Measurements from ENCODE around the gene ABHD17B. TPM values are rescaled to one million over a fixed set of nuclear protein-coding genes. Genes with fewer than 3 reads are reported as not detected.

The ABHD17B gene
- total RNA-seq (2022; extraction: Qiagen RNA extraction), result 15.4 to 16.5 TPM (median 15.9 TPM) in 5 replicates

DNA sequence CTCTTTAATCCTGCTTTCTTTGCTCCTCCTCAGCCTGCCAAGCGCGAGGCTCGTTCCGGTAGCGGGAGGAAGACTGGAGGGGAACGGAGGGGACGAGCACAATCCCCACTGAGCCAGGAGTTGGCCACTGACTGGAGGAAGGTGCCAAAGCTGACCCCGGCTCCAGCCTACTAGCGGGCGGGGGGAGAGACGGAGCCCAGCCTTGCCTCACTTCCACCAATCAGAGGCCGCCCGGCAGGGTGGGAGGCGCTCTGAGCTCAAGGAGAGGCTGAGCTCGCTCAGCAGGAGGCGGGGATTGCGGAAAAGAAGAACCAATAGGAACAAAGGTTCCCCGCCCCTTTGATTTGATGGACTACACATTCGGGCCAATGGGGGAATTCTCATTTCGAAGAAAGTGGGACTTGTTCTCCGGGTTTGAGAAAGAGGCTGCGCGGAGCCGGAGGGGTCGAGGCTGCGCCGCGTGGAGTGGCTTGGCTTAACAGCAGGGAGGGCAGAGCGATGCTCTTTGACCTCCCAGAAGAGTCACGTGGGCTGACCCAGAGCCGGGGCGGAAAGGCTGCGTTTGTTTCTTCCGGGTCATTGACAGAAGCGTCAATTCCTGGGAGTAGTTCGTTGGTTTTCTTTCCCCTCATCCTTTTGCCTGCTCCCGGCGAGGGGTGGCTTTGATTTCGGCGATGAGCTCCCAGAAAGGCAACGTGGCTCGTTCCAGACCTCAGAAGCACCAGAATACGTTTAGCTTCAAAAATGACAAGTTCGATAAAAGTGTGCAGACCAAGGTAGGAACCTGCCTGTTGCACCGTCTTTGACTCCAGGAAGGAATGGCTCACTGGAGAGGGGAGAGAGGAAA is at the start of gene ABHD17B, which contains the start of gene C9orf85:
Gene ABHD17B (minus strand): TSS at position 133 of the 847 bp plus-strand sequence. CDS start 36,113 bp downstream, outside the sequence.
Gene C9orf85 (plus strand): TSS at position 579 of the 847 bp plus-strand sequence. CDS start 96 bp downstream, at position 675.

Other genes starting within 250 kb of the ABHD17B start
- 59.7 to 99.0 TPM (median 60.8 TPM) in 5 replicates for gene CEMIP2, start 142.7 kb downstream of the ABHD17B start, total RNA-seq (2022; extraction: Qiagen RNA extraction)
- 13.3 to 15.2 TPM (median 13.8 TPM) in 5 replicates for gene C9orf85, start 446 bp upstream of the ABHD17B start, total RNA-seq (2022; extraction: Qiagen RNA extraction)
- gene C9orf57, start 149.4 kb upstream of the ABHD17B start, total RNA-seq (2022; extraction: Qiagen RNA extraction), result not detected in 5 replicates
- 0.84 to 1.1 TPM (median 0.96 TPM) in 5 replicates for gene GDA, start 238.2 kb upstream of the ABHD17B start, total RNA-seq (2022; extraction: Qiagen RNA extraction)

Measured in A549 treated with AZD2906 at 1 μM for 4 hours (cell line).